WI38 (cell line): ENCODE results near the gene PTCHD1.

Experiments used
- H3K4me3 ChIP-seq: 2 replicates; pipeline ENCODE4 v1.5.1; 2011; ENCODE audit warnings: low read depth, mild to moderate bottlenecking, control low read depth, low read length
- CTCF ChIP-seq: IDR thresholded peaks from 2 replicates; pipeline ENCODE4 v1.5.1; 2012; ENCODE audit warnings: low read depth, mild to moderate bottlenecking, control low read depth, low read length

PTCHD1 gene

GRCh38 chrX:23376581-23376980 lies 41.9 kb downstream of the PTCHD1 start:
- no peak for TF ChIP-seq CTCF
- no peak overlapping the region for H3K4me3 ChIP-seq

GRCh38 chrX:23380581-23380980 lies 45.9 kb downstream of the PTCHD1 start:
- H3K4me3 ChIP-seq = no peak overlapping the region
- no peak for TF ChIP-seq CTCF

GRCh38 chrX:23381099-23382087 lies 46.7 kb downstream of the PTCHD1 start:
- TF ChIP-seq CTCF = no peak
- H3K4me3 ChIP-seq = no peak overlapping the region

GRCh38 chrX:23382572-23382971 lies 47.9 kb downstream of the PTCHD1 start:
- H3K4me3 ChIP-seq = no peak overlapping the region
- no peak for TF ChIP-seq CTCF

GRCh38 chrX:23383411-23383810 lies 48.8 kb downstream of the PTCHD1 start:
- H3K4me3 ChIP-seq = no peak overlapping the region
- TF ChIP-seq CTCF = no peak

GRCh38 chrX:23385242-23385641 lies 50.6 kb downstream of the PTCHD1 start:
- no peak overlapping the region for H3K4me3 ChIP-seq
- no peak for TF ChIP-seq CTCF

GRCh38 chrX:23386260-23386659 lies 51.6 kb downstream of the PTCHD1 start:
- no peak for TF ChIP-seq CTCF

More at GRCh38 chrX:23386260-23386659, 51.6 kb downstream of the PTCHD1 start:
- H3K4me3 ChIP-seq = no peak overlapping the region
